CD8-positive, alpha-beta memory T cell (primary cell): ENCODE results near the gene ANKRD50. TPM values are rescaled to one million over a fixed set of nuclear protein-coding genes. Genes with fewer than 3 reads are reported as not detected.

Experiments
- CTCF ChIA-PET: fragments of 350-600 bp; sonication (Branson Sonifier 250); formaldehyde crosslinking; loops from one replicate; lab custom pipeline; 2021; ENCODE audit warnings: antibody characterized with exemption; lab: Charles Lee
- POLR2A ChIA-PET: fragments of 350-600 bp; sonication (Branson Sonifier 250); formaldehyde crosslinking; loops from one replicate; lab custom pipeline; 2021; ENCODE audit warnings: antibody characterized with exemption; lab: Charles Lee
- DNase-seq, 5 donors: peaks; one replicate each; pipeline versions ENCODE4 v3.0.0 to v3.0.0-alpha.2; 2020 to 2022; ENCODE audit warnings: mixed read lengths in 1 of 5
- H3K27ac ChIP-seq: one replicate; pipeline ENCODE4 v1.7.0; 2013; ENCODE audit warnings: low read depth, mild to moderate bottlenecking, low read length, moderate library complexity
- H3K27me3 ChIP-seq: 2 replicates; pipeline ENCODE4 v1.7.0; 2013; ENCODE audit warnings: low read length, mild to moderate bottlenecking; ENCODE audit not compliant: insufficient read depth, poor library complexity, severe bottlenecking
- H3K36me3 ChIP-seq: 2 replicates; pipeline ENCODE4 v1.7.0; 2013; ENCODE audit warnings: mild to moderate bottlenecking, low read length, moderate library complexity; ENCODE audit not compliant: insufficient read depth
- H3K4me1 ChIP-seq: 2 replicates; pipeline ENCODE4 v1.7.0; 2013; ENCODE audit warnings: mild to moderate bottlenecking, low read length, moderate library complexity; ENCODE audit not compliant: insufficient read depth
- H3K4me3 ChIP-seq: 2 replicates; pipeline ENCODE4 v1.7.0; 2013; ENCODE audit warnings: mild to moderate bottlenecking, low read length
- H3K9me3 ChIP-seq: 2 replicates; pipeline ENCODE4 v1.7.0; 2013; ENCODE audit warnings: mild to moderate bottlenecking, low read length
- H3K27ac Mint-ChIP-seq, 8 donors: one replicate each; pipeline ENCODE4 v1.8.0; 2020 to 2021; ENCODE audit warnings: mixed read lengths in 8 of 8, mild to moderate bottlenecking in 6 of 8, inconsistent platforms in 3 of 8, moderate library complexity in 3 of 8
- H3K27me3 Mint-ChIP-seq, 2 donors: one replicate each; pipeline ENCODE4 v1.8.0; 2020 to 2021; ENCODE audit warnings: mixed read lengths in 2 of 2, mild to moderate bottlenecking in 1 of 2, moderate library complexity in 1 of 2
- H3K36me3 Mint-ChIP-seq, 3 donors: one replicate each; pipeline ENCODE4 v1.8.0; 2020 to 2021; ENCODE audit warnings: mixed read lengths in 3 of 3, inconsistent platforms in 1 of 3, mild to moderate bottlenecking in 1 of 3
- H3K4me1 Mint-ChIP-seq, 3 donors: one replicate each; pipeline ENCODE4 v1.8.0; 2020 to 2021; ENCODE audit warnings: mixed read lengths in 3 of 3, inconsistent platforms in 1 of 3, mild to moderate bottlenecking in 1 of 3
- H3K4me3 Mint-ChIP-seq, 7 donors: one replicate each; pipeline ENCODE4 v1.8.0; 2020 to 2021; ENCODE audit warnings: mixed read lengths in 7 of 7, mild to moderate bottlenecking in 6 of 7, moderate library complexity in 4 of 7, inconsistent platforms in 2 of 7
- H3K9me3 Mint-ChIP-seq, 5 donors: one replicate each; pipeline ENCODE4 v1.8.0; 2020 to 2022; ENCODE audit warnings: mixed read lengths in 5 of 5, mild to moderate bottlenecking in 3 of 5, moderate library complexity in 2 of 5, inconsistent platforms in 1 of 5
- polyA plus RNA-seq: library from polyadenylated mRNA; unstranded; fragments of 300-500 nt; fragmentation: Illumina TruSeq; gene quantifications from one replicate; pipeline ENCODE4 v1.2.3, GENCODE V29; 2021
- total RNA-seq, 2 experiments: library from RNA; stranded (reverse); gene quantifications; one replicate each; pipeline ENCODE4 v1.2.3, GENCODE V29; 2021

Gene ANKRD50
- total RNA-seq (under 1 TPM; 0.15 to 0.20 TPM), polyA plus RNA-seq (0.16 TPM)

- Mint-ChIP-seq H3K27me3 (peaks cover 1 to 18% of the 10 kb centered on the region in 2 donors), H3K36me3 (no peaks in the 10 kb centered on the region), H3K4me1 (peaks cover 8 to 9% (median 8%) of the 10 kb centered on the region in 3 donors), H3K4me3 (peak within 1 kb of the TSS; percentile 83 to 92 (median 88)), H3K27ac (peak within 1 kb of the TSS in 6 of 8 donors; percentile 9 to 88 (median 52)), H3K9me3 (peaks cover 0 to 7% (median 0%) of the 10 kb centered on the region in 5 donors)
- POLR2A ChIA-PET: no interaction called here
- CTCF ChIA-PET: no interaction called here
- H3K4me1 ChIP-seq: peaks cover 9% of the 10 kb centered on the region
- peak within 1 kb of the TSS; percentile 28 for H3K27ac ChIP-seq
- H3K27me3 ChIP-seq: no peaks in the 10 kb centered on the region
- peak within 1 kb of the TSS; percentile 53 for H3K4me3 ChIP-seq
- peak; percentile 33 to 72 (median 52) for DNase-seq
- no peaks in the 10 kb centered on the region for H3K9me3 ChIP-seq
- no peaks in the 10 kb centered on the region for H3K36me3 ChIP-seq
Measured at GRCh38 chr4:124712372-124713184, at the start of gene ANKRD50. Gene ANKRD50, minus strand, starts transcription at chr4:124712732. Its CDS starts 2,221 bp downstream, at chr4:124710511.

GRCh38 chr4:124757126-124757525 lies 44.6 kb upstream of the ANKRD50 start:
- Mint-ChIP-seq H3K27ac (no peak overlapping the region), H3K27me3 (peaks cover 0 to 1% of the 10 kb centered on the region in 2 donors), H3K4me1 (no peaks in the 10 kb centered on the region), H3K4me3 (no peak overlapping the region), H3K9me3 (peaks cover 0 to 2% (median 0%) of the 10 kb centered on the region in 5 donors), H3K36me3 (no peaks in the 10 kb centered on the region)
- Histone ChIP-seq H3K4me1 (no peaks in the 10 kb centered on the region), H3K9me3 (no peaks in the 10 kb centered on the region), H3K27me3 (no peaks in the 10 kb centered on the region), H3K4me3 (no peak overlapping the region), H3K36me3 (no peaks in the 10 kb centered on the region), H3K27ac (no peak overlapping the region)
- ChIA-PET CTCF (no interaction called here), POLR2A (no interaction called here)
- DNase-seq: no peak

- Histone ChIP-seq H3K4me1 (no peaks in the 10 kb centered on the region), H3K27me3 (no peaks in the 10 kb centered on the region), H3K9me3 (no peaks in the 10 kb centered on the region), H3K36me3 (no peaks in the 10 kb centered on the region), H3K4me3 (no peak overlapping the region), H3K27ac (no peak overlapping the region)
- ChIA-PET CTCF (no interaction called here), POLR2A (no interaction called here)
- Mint-ChIP-seq H3K4me3 (no peak overlapping the region), H3K27ac (no peak overlapping the region), H3K36me3 (no peaks in the 10 kb centered on the region), H3K4me1 (no peaks in the 10 kb centered on the region), H3K9me3 (peaks cover 0 to 3% (median 0%) of the 10 kb centered on the region in 5 donors), H3K27me3 (peaks cover 0 to 1% of the 10 kb centered on the region in 2 donors)
- no peak for DNase-seq
Measured at GRCh38 chr4:124754681-124755080, 42.1 kb upstream of the ANKRD50 start.

GRCh38 chr4:124753941-124754581 lies 41.5 kb upstream of the ANKRD50 start:
- Mint-ChIP-seq H3K36me3 (no peaks in the 10 kb centered on the region), H3K4me1 (no peaks in the 10 kb centered on the region), H3K27ac (no peak overlapping the region), H3K9me3 (peaks cover 0 to 3% (median 0%) of the 10 kb centered on the region in 5 donors), H3K27me3 (peaks cover 0 to 1% of the 10 kb centered on the region in 2 donors), H3K4me3 (no peak overlapping the region)
- Histone ChIP-seq H3K36me3 (no peaks in the 10 kb centered on the region), H3K27me3 (no peaks in the 10 kb centered on the region), H3K9me3 (no peaks in the 10 kb centered on the region), H3K27ac (no peak overlapping the region), H3K4me3 (no peak overlapping the region), H3K4me1 (no peaks in the 10 kb centered on the region)
- POLR2A ChIA-PET: no interaction called here
- CTCF ChIA-PET: no interaction called here
- DNase-seq: no peak

GRCh38 chr4:124749421-124749820 lies 36.9 kb upstream of the ANKRD50 start:
- Mint-ChIP-seq H3K4me1 (no peaks in the 10 kb centered on the region), H3K4me3 (no peak overlapping the region), H3K27me3 (peaks cover 0 to 1% of the 10 kb centered on the region in 2 donors), H3K9me3 (peaks cover 0 to 3% (median 0%) of the 10 kb centered on the region in 5 donors), H3K36me3 (no peaks in the 10 kb centered on the region), H3K27ac (no peak overlapping the region)
- Histone ChIP-seq H3K9me3 (no peaks in the 10 kb centered on the region), H3K27ac (no peak overlapping the region), H3K36me3 (no peaks in the 10 kb centered on the region), H3K27me3 (no peaks in the 10 kb centered on the region), H3K4me1 (no peaks in the 10 kb centered on the region), H3K4me3 (no peak overlapping the region)
- ChIA-PET POLR2A (no interaction called here), CTCF (no interaction called here)
- no peak for DNase-seq

- Mint-ChIP-seq H3K4me1 (no peaks in the 10 kb centered on the region), H3K27ac (no peak overlapping the region), H3K9me3 (peaks cover 0 to 3% (median 0%) of the 10 kb centered on the region in 5 donors), H3K4me3 (no peak overlapping the region), H3K36me3 (no peaks in the 10 kb centered on the region), H3K27me3 (peaks cover 0 to 1% of the 10 kb centered on the region in 2 donors)
- H3K36me3 ChIP-seq: no peaks in the 10 kb centered on the region
- ChIA-PET CTCF (no interaction called here), POLR2A (no interaction called here)
- no peaks in the 10 kb centered on the region for H3K4me1 ChIP-seq
- no peak overlapping the region for H3K4me3 ChIP-seq
- no peaks in the 10 kb centered on the region for H3K27me3 ChIP-seq
- H3K9me3 ChIP-seq: no peaks in the 10 kb centered on the region
- H3K27ac ChIP-seq: no peak overlapping the region
- no peak for DNase-seq
Measured at GRCh38 chr4:124748965-124749364, 36.4 kb upstream of the ANKRD50 start.

GRCh38 chr4:124745985-124746801 lies 33.7 kb upstream of the ANKRD50 start:
- CTCF ChIA-PET: no interaction called here

More at GRCh38 chr4:124745985-124746801, 33.7 kb upstream of the ANKRD50 start:
- DNase-seq: no peak
- Histone ChIP-seq H3K4me3 (no peak overlapping the region), H3K4me1 (no peaks in the 10 kb centered on the region), H3K36me3 (no peaks in the 10 kb centered on the region), H3K9me3 (no peaks in the 10 kb centered on the region), H3K27ac (no peak overlapping the region), H3K27me3 (no peaks in the 10 kb centered on the region)
- no peaks in the 10 kb centered on the region for H3K36me3 Mint-ChIP-seq
- H3K27me3 Mint-ChIP-seq: peaks cover 0 to 1% of the 10 kb centered on the region in 2 donors
- H3K4me1 Mint-ChIP-seq: no peaks in the 10 kb centered on the region
- POLR2A ChIA-PET: no interaction called here
- H3K4me3 Mint-ChIP-seq: no peak overlapping the region
- H3K9me3 Mint-ChIP-seq: peaks cover 0 to 3% (median 0%) of the 10 kb centered on the region in 5 donors
- no peak overlapping the region for H3K27ac Mint-ChIP-seq
